ENCODE data around the gene SPSB4.

Gene SPSB4

GRCh38 chr3:141050576-141051442, at the start of gene SPSB4:
Gene SPSB4, plus strand, starts transcription at chr3:141051347. Its CDS starts 14,758 bp downstream, at chr3:141066105.
- H3K4me3 ChIP-seq (ENCODE audit: low read depth, low read length), result peak within 1 kb of the TSS; percentile 18
- peak; percentile 31 for DNase-seq (ENCODE audit: low read depth)
- no peak for TF ChIP-seq CTCF (conservative IDR thresholded peaks at IDR 0.05; ENCODE audit: low read depth, low read length)

DNA sequence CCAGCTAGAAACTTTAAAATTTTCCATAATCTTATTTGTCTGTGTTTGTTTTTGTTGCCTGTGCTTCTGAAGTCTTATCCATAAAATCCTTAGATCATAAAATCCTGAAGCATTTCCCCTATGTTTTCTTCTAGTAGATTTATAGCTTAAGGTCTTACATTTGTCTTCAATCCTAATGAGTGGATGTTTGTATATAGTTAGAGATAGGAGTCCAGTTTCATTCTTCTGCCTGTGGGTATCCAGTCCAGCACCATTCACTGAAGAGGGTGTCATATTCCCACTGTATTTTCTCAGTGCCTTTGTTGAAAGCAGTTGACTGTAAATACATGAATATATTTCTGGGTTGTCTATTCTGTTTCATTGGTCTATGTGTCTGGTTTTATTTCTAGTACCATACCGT, 44.8 kb upstream of the SPSB4 start:
- H3K4me3 ChIP-seq (ENCODE audit: low read depth, low read length), result no peak overlapping the region
- TF ChIP-seq CTCF (conservative IDR thresholded peaks at IDR 0.05; ENCODE audit: low read depth, low read length), result no peak
- DNase-seq (ENCODE audit: low read depth), result no peak

DNA sequence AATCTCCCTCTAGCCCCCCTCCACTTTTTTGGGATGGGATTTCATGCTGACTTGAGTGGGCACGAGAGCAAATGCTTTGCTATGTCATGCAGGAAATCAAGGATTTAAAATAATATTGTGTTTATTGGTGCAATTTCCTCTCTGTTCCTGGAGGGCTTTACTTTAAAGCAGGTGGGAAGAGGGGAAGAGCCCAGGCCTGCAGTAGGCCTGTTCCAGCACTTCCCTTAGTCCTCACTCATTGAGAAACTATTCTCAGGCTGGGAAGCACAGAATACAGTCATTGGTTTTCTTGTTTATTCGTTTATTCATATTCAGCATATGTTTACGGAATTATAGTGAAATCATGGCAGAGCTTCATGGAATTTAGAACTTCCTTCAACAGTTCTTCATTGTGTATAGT, 41.7 kb upstream of the SPSB4 start:
- no peak for TF ChIP-seq CTCF (conservative IDR thresholded peaks at IDR 0.05; ENCODE audit: low read depth, low read length)
- H3K4me3 ChIP-seq (ENCODE audit: low read depth, low read length), result no peak overlapping the region
- no peak for DNase-seq (ENCODE audit: low read depth)

DNA sequence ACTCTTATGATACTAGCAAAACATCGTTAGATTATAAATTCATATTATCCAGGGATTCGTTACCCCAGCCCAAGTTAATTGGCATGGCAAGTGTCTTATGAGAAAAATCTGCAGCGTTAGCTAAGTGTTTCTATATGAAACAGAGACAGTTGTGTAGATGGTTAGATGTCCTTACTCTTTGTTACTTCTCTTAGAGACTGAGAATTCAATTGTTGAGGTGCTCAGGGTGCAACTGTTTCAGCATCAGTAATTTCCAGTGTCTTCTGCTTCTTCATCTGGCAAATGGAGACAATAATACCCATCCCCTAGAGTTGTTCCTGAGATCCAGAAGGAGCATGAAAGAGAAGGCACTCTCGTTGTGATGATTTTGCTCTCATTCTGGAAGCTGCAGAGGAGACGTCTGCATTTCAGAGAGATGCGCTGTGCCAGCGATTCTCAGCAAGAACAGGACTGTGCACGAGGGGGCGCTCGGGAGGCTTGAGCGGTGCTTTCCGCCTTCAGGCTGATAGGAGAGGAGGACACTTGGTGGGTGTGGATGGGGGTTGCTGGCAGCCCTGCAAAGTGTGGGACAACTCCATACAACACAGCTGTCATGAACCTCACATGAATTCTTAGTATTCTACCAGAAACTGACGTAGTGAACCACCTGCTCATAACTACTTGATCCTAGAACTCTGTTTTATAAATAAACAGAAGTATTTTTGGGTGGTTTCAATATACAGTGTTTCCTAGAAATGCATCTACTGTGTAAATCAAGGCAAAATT, 39.7 kb upstream of the SPSB4 start:
- H3K4me3 ChIP-seq (ENCODE audit: low read depth, low read length), result no peak overlapping the region
- TF ChIP-seq CTCF (conservative IDR thresholded peaks at IDR 0.05; ENCODE audit: low read depth, low read length), result peak; percentile 99
- DNase-seq (ENCODE audit: low read depth), result peak; percentile 79

- DNase-seq (ENCODE audit: low read depth), result no peak
- no peak for TF ChIP-seq CTCF (conservative IDR thresholded peaks at IDR 0.05; ENCODE audit: low read depth, low read length)
- H3K4me3 ChIP-seq (ENCODE audit: low read depth, low read length), result no peak overlapping the region
These were observed 39.2 kb upstream of the SPSB4 start for GRCh38 chr3:141011997-141012262.

DNA sequence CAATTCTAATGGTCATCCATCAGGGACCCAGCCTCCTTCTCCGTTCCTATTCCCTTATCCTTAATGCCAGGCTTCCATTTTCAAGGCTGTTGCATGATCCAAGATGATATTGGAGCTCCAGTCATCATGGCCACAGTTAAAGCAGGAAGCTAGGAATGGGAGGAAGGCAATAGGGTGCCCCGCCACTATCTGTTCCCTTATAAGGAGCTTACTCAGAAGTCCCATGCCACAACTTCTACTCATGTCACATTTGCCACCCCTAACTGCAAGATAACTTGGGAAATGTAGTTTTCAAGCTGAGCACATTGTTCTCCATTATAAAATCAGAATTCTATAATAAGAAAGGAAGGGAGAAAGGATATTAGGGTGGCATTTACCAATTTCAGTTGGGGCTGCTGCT, 38.6 kb upstream of the SPSB4 start:
- no peak overlapping the region for H3K4me3 ChIP-seq (ENCODE audit: low read depth, low read length)
- no peak for TF ChIP-seq CTCF (conservative IDR thresholded peaks at IDR 0.05; ENCODE audit: low read depth, low read length)
- DNase-seq (ENCODE audit: low read depth), result no peak
